SK-N-SH (cell line): Measurements from ENCODE around the gene SYPL2. TPM values are rescaled to one million over a fixed set of nuclear protein-coding genes. Genes with fewer than 3 reads are reported as not detected.

Experiments
- CTCF ChIA-PET: fragments of 300-600, 350-600 bp; formaldehyde crosslinking; extraction: SDS; loops from one replicate; lab custom pipeline; 2021; lab: Yijun Ruan, JAX
- POLR2A ChIA-PET: fragments of 350-600 bp; sonication (Branson Sonifier 250); formaldehyde crosslinking; extraction: SDS; loops from one replicate; lab custom pipeline; 2020; ENCODE audit warnings: antibody characterized with exemption, inconsistent platforms; lab: Yijun Ruan, JAX
- DNase-seq: peaks from one replicate; pipeline ENCODE4 v3.0.0; 2012
- H2AFZ ChIP-seq: fragments of 200-600 bp; sonication (generic); 2 replicates; pipeline ENCODE4 v1.8.1; 2016; ENCODE audit warnings: antibody characterized with exemption, mild to moderate bottlenecking, low read depth
- H3F3A ChIP-seq: fragments of 200-600 bp; sonication (generic); replicated peaks from 2 replicates; pipeline ENCODE3; 2016; ENCODE audit warnings: antibody characterized with exemption, mild to moderate bottlenecking; ENCODE audit not compliant: insufficient read depth
- H3K27ac ChIP-seq, 2 experiments: fragments of 200-500 bp in 1 of 2; fragments of 200-600 bp in 1 of 2; sonication (Bioruptor generic) in 1 of 2; sonication (generic), shearing (Covaris generic) in 1 of 2; 2 replicates each; pipeline versions ENCODE4 v1.5.1 to v1.6.1; 2014 to 2016; ENCODE audit warnings: low read depth in 2 of 2, inconsistent platforms in 1 of 2, low read length in 1 of 2, mild to moderate bottlenecking in 1 of 2, mixed read lengths in 1 of 2
- H3K27me3 ChIP-seq: fragments of 200-600 bp; sonication (generic), shearing (Covaris generic); 2 replicates; pipeline ENCODE4 v1.6.1; 2016; ENCODE audit warnings: mixed run types; ENCODE audit not compliant: insufficient read depth
- H3K36me3 ChIP-seq, 2 experiments: fragments of 200-500 bp in 1 of 2; fragments of 200-600 bp in 1 of 2; sonication (Bioruptor generic) in 1 of 2; sonication (generic) in 1 of 2; replicated peaks in 1 of 2; 2 replicates each; pipeline versions ENCODE3 to v1.5.1; 2014 to 2016; ENCODE audit warnings: low read length in 1 of 2, mild to moderate bottlenecking in 1 of 2; ENCODE audit not compliant: insufficient read depth in 2 of 2, control insufficient read depth in 1 of 2
- H3K4me1 ChIP-seq, 2 experiments: fragments of 200-500 bp in 1 of 2; fragments of 200-600 bp in 1 of 2; sonication (Bioruptor generic) in 1 of 2; sonication (generic), shearing (Covaris generic) in 1 of 2; 2 replicates each; pipeline versions ENCODE4 v1.5.1 to v1.6.1; 2014 to 2016; ENCODE audit warnings: low read depth in 1 of 2, low read length in 1 of 2, mixed run types in 1 of 2; ENCODE audit not compliant: insufficient read depth in 2 of 2, control insufficient read depth in 1 of 2
- H3K4me2 ChIP-seq: fragments of 200-600 bp; sonication (generic), shearing (Covaris generic); 2 replicates; pipeline ENCODE4 v1.6.1; 2017; ENCODE audit warnings: mixed run types
- H3K4me3 ChIP-seq, 2 experiments: fragments of 200-500 bp in 1 of 2; fragments of 200-600 bp in 1 of 2; sonication (Bioruptor generic) in 1 of 2; sonication (generic), shearing (Covaris generic) in 1 of 2; 2 replicates each; pipeline versions ENCODE4 v1.5.1 to v1.8.1; 2014 to 2016; ENCODE audit warnings: low read depth in 2 of 2, inconsistent platforms in 1 of 2, low read length in 1 of 2, mild to moderate bottlenecking in 1 of 2, mixed read lengths in 1 of 2, moderate library complexity in 1 of 2
- H3K79me2 ChIP-seq: fragments of 200-600 bp; sonication (generic); 2 replicates; pipeline ENCODE4 v1.8.1; 2017; ENCODE audit warnings: mild to moderate bottlenecking; ENCODE audit not compliant: insufficient read depth
- H3K9ac ChIP-seq: fragments of 200-600 bp; sonication (generic); 2 replicates; pipeline ENCODE4 v1.6.1; 2017; ENCODE audit warnings: mixed run types
- H3K9me2 ChIP-seq: fragments of 200-600 bp; sonication (generic); 2 replicates; pipeline ENCODE4 v1.6.1; 2017; ENCODE audit warnings: mixed run types
- H3K9me3 ChIP-seq: fragments of 200-600 bp; sonication (generic); 2 replicates; pipeline ENCODE4 v1.6.1; 2017; ENCODE audit warnings: mixed run types, mild to moderate bottlenecking, moderate library complexity
- H4K20me1 ChIP-seq: fragments of 200-600 bp; sonication (generic); 2 replicates; pipeline ENCODE4 v1.6.1; 2017; ENCODE audit warnings: mild to moderate bottlenecking, mixed run types; ENCODE audit not compliant: insufficient read depth
- ELF1 ChIP-seq: IDR thresholded peaks from 2 replicates; pipeline ENCODE4 v1.4.0; 2012
- JUND ChIP-seq: IDR thresholded peaks from 2 replicates; pipeline ENCODE4 v1.4.0; 2012
- NFIC ChIP-seq: IDR thresholded peaks from 2 replicates; pipeline ENCODE4 v1.4.0; 2012; ENCODE audit warnings: borderline replicate concordance
- POLR2AphosphoS5 ChIP-seq: IDR thresholded peaks from 2 replicates; pipeline ENCODE4 v1.6.1; 2012; ENCODE audit warnings: low read depth, low read length
- REST ChIP-seq: IDR thresholded peaks from 2 replicates; pipeline ENCODE4 v1.6.1; 2012; ENCODE audit warnings: mild to moderate bottlenecking, low read depth, low read length, moderate library complexity
- RXRA ChIP-seq: IDR thresholded peaks from 2 replicates; pipeline ENCODE4 v1.4.0; 2012; ENCODE audit warnings: low read depth, mild to moderate bottlenecking, borderline replicate concordance
- SIN3A ChIP-seq: IDR thresholded peaks from 2 replicates; pipeline ENCODE4 v1.6.1; 2012; ENCODE audit warnings: low read depth, mild to moderate bottlenecking, low read length, moderate library complexity, borderline replicate concordance
- TAF1 ChIP-seq: IDR thresholded peaks from 2 replicates; pipeline ENCODE4 v1.6.1; 2012; ENCODE audit warnings: low read depth, mild to moderate bottlenecking, low read length, moderate library complexity, borderline replicate concordance
- TEAD4 ChIP-seq: IDR thresholded peaks from 2 replicates; pipeline ENCODE4 v1.4.0; 2012; ENCODE audit warnings: mild to moderate bottlenecking, borderline replicate concordance; ENCODE audit not compliant: insufficient read depth
- USF2 ChIP-seq: fragments of 150-350 bp; IDR thresholded peaks from 2 replicates; pipeline ENCODE4 v1.6.1; 2017; ENCODE audit warnings: antibody characterized with exemption, low read length, low read depth, borderline replicate concordance
- YY1 ChIP-seq: IDR thresholded peaks from 2 replicates; pipeline ENCODE4 v1.4.0; 2012; ENCODE audit warnings: low read depth, mild to moderate bottlenecking
- WGBS: methylation state at CpG from one replicate; pipeline ENCODE4 v1.1.6; 2017; ENCODE audit warnings: low lambda C conversion rate; 5-methylcytosine and 5-hydroxymethylcytosine counted together
- polyA plus RNA-seq, 3 experiments: library from polyadenylated mRNA; depleted of rRNA; stranded (reverse); fragments of >200 nt; gene quantifications; 2 replicates each; pipeline ENCODE4 v1.2.3, GENCODE V29; 2012

SYPL2 gene
- polyA plus RNA-seq, 1 of the 3 experiments (the other 2 are of a cell fraction): 0.03 TPM

GRCh38 chr1:109468903-109469302, 2.6 kb downstream of the SYPL2 start:
- DNase-seq: no peak
- H3K9ac ChIP-seq: no peak overlapping the region
- no peak overlapping the region for H2AFZ ChIP-seq
- no peaks in the 10 kb centered on the region for H4K20me1 ChIP-seq
- H3K4me2 ChIP-seq: no peak overlapping the region
- no peaks in the 10 kb centered on the region for H3F3A ChIP-seq
- H3K9me2 ChIP-seq: no peaks in the 10 kb centered on the region
- ChIA-PET POLR2A (no interaction called here), CTCF (interaction anchor here (0.7 to 2.8 kb wide), 4 partner anchors 22 to 591 kb away, joined by 3 to 12 read pairs (median 4); no protein-coding TSS in a partner anchor)
- no peaks in the 10 kb centered on the region for H3K9me3 ChIP-seq
- TF ChIP-seq TEAD4 (no peak), USF2 (no peak), JUND (no peak), POLR2AphosphoS5 (no peak)
- TF ChIP-seq, all 33 proteins: peak for 0
- peaks cover 96% of the 10 kb centered on the region for H3K27me3 ChIP-seq
- no peaks in the 10 kb centered on the region; a peak in 1 of 4 replicates for H3K4me1 ChIP-seq
- 12% methylated on average over 2 of the region's 2 CpGs for WGBS
- H3K4me3 ChIP-seq: no peak overlapping the region
- no peaks in the 10 kb centered on the region for H3K79me2 ChIP-seq
- H3K36me3 ChIP-seq: no peaks in the 10 kb centered on the region
- no peak overlapping the region for H3K27ac ChIP-seq

- CTCF ChIA-PET: interaction anchor here (0.7 to 2.8 kb wide), 4 partner anchors 12 to 62 kb away, joined by 3 to 12 read pairs (median 4); no protein-coding TSS in a partner anchor
- Histone ChIP-seq H3K79me2 (no peaks in the 10 kb centered on the region), H3K9me3 (no peaks in the 10 kb centered on the region), H3K4me3 (no peak overlapping the region), H3K9me2 (no peaks in the 10 kb centered on the region), H3K4me1 (no peaks in the 10 kb centered on the region; a peak in 1 of 4 replicates), H2AFZ (no peak overlapping the region), H3K36me3 (no peaks in the 10 kb centered on the region), H3F3A (no peaks in the 10 kb centered on the region), H3K27ac (no peak overlapping the region), H4K20me1 (no peaks in the 10 kb centered on the region), H3K9ac (no peak overlapping the region), H3K27me3 (peaks cover 95% of the 10 kb centered on the region), H3K4me2 (no peak overlapping the region)
- 41% methylated on average over 6 of the region's 6 CpGs for WGBS
- DNase-seq: no peak
- TF ChIP-seq RXRA (no peak), TAF1 (no peak), REST (no peak), SIN3A (no peak), YY1 (no peak), NFIC (no peak), ELF1 (no peak)
- POLR2A ChIA-PET: no interaction called here
Measured at GRCh38 chr1:109470245-109470644, 3.9 kb downstream of the SYPL2 start.
